ENCODE data around the gene C10orf95. TPM values are rescaled to one million over a fixed set of nuclear protein-coding genes. Genes with fewer than 3 reads are reported as not detected.
A peak's percentile ranks its signal among the peaks of the same experiment; 100 is the strongest.
"Not testable (repeated sequence)": the region's sequence is repeated elsewhere in the genome, so short reads cannot be mapped to it uniquely, and the experiment has no call there.

Gene C10orf95, protein sequence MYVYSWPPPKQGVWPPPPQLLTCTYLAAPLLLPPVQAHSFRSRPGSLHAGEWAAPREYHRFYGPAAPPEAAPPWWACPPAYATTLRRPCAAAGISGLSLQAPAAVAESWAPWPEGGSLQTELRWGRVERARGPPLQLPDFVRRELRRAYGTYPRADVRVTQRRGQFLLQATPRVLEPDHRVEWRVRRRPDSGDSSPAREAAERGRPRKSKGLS
- total RNA-seq = 1 to 10 TPM in 1 of 4 donors, under 1 TPM in 1, not detected in 2; 0.85 to 2.8 TPM

- peak within 1 kb of the TSS; percentile 71 to 95 (median 82) for H3K4me3 ChIP-seq
- H3K9me3 ChIP-seq = no peaks in the 10 kb centered on the region
- H3K27ac ChIP-seq = peak within 1 kb of the TSS; percentile 83 to 87 (median 85)
- H3K4me1 ChIP-seq = peaks cover 0 to 6% (median 0%) of the 10 kb centered on the region in 4 donors
- H3K36me3 ChIP-seq = no peaks in the 10 kb centered on the region
- H3K27me3 ChIP-seq = no peaks in the 10 kb centered on the region
- TF ChIP-seq POLR2A (IDR thresholded peaks at IDR 0.05) = no peak
- TF ChIP-seq, protein P1, sequence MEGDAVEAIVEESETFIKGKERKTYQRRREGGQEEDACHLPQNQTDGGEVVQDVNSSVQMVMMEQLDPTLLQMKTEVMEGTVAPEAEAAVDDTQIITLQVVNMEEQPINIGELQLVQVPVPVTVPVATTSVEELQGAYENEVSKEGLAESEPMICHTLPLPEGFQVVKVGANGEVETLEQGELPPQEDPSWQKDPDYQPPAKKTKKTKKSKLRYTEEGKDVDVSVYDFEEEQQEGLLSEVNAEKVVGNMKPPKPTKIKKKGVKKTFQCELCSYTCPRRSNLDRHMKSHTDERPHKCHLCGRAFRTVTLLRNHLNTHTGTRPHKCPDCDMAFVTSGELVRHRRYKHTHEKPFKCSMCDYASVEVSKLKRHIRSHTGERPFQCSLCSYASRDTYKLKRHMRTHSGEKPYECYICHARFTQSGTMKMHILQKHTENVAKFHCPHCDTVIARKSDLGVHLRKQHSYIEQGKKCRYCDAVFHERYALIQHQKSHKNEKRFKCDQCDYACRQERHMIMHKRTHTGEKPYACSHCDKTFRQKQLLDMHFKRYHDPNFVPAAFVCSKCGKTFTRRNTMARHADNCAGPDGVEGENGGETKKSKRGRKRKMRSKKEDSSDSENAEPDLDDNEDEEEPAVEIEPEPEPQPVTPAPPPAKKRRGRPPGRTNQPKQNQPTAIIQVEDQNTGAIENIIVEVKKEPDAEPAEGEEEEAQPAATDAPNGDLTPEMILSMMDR (IDR thresholded peaks at IDR 0.05) = no peak
- DNase-seq = peak in 2 of 3 donors; percentile 64 to 67
Observed at GRCh38 chr10:102451105-102451969, at the start of gene C10orf95. TSS of gene C10orf95 (minus strand) at chr10:102451543. CDS start at chr10:102451093, 450 bp downstream.

- DNase-seq, H3K27me3 ChIP-seq, H3K36me3 ChIP-seq, H3K27ac ChIP-seq, H3K9me3 ChIP-seq, H3K4me3 ChIP-seq: not testable (repeated sequence)
- H3K4me1 ChIP-seq = peaks cover 0 to 25% (median 9%) of the 10 kb centered on the region in 4 donors
Observed at GRCh38 chr10:102500686-102501085, 49.3 kb upstream of the C10orf95 start.

DNA sequence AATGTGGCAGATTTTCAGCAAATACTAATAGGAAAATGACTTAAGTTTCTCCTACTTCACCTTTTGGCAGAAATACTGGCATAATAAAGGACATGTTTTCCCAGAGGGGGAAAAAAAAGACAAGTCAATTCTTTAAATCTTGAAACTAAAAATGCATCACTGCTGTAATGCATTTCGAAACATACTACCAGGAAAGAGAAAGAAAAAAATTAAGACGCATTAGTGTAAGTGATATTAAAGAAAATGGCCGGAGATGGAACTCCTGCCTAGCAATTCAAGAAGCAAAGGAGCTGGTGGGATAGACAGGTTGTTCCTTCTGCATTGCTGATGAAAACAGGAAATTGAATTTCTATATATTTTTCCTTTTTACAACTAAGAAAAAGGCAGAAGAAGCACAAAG, 48.0 kb upstream of the C10orf95 start:
- TF ChIP-seq POLR2A (IDR thresholded peaks at IDR 0.05) = no peak
- TF ChIP-seq, protein P1 (IDR thresholded peaks at IDR 0.05) = no peak
- DNase-seq = no peak
- no peak overlapping the region for H3K4me3 ChIP-seq
- H3K36me3 ChIP-seq = no peaks in the 10 kb centered on the region
- no peaks in the 10 kb centered on the region for H3K9me3 ChIP-seq
- H3K27me3 ChIP-seq = no peaks in the 10 kb centered on the region
- peaks cover 0 to 18% (median 4%) of the 10 kb centered on the region in 4 donors for H3K4me1 ChIP-seq
- H3K27ac ChIP-seq = no peak overlapping the region

DNA sequence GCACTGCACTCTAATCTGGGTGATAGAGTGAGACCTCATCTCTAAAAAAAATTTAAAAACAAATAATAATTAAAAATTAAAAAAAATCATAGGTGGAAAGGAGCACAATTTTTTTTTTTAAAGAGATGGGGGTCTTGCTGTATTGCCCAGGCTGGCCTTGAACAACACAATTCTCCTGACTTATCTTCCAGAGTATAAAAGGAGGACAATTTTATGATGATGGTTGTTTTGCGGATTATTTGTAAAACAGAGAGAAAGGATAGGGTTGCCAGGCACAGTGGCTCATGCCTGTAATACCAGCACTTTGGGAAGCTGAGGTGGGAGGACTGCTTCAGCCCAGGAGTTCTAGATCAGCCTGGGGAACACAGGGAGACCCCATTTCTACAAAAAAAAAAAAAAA, 46.2 kb upstream of the C10orf95 start:
- H3K27me3 ChIP-seq = no peaks in the 10 kb centered on the region
- TF ChIP-seq, protein P1 (IDR thresholded peaks at IDR 0.05) = no peak
- no peak for TF ChIP-seq POLR2A (IDR thresholded peaks at IDR 0.05)
- no peak overlapping the region for H3K4me3 ChIP-seq
- H3K27ac ChIP-seq = no peak overlapping the region
- no peaks in the 10 kb centered on the region for H3K9me3 ChIP-seq
- no peaks in the 10 kb centered on the region for H3K36me3 ChIP-seq
- DNase-seq = no peak
- peaks cover 0 to 20% (median 2%) of the 10 kb centered on the region in 4 donors for H3K4me1 ChIP-seq

DNA sequence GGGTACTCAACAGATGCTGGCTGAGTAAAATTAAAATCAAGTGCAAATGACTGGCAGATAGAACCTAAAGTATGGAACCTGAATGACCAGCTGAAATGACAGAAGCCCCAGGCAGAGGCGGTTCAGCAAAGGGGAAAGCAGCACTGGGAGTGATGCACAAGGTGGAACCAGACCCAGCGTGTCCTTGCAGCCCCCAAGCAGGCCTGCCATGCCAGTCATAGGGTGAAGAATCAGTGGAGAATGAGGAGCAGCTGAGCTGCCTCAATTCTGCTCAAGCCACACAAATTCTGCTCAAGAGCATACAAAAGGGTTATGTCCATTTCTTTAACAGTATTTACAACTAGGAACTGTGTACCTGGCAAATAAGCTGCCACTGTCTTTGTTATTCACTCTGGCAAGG, 42.4 kb upstream of the C10orf95 start:
- Histone ChIP-seq H3K27me3 (no peaks in the 10 kb centered on the region), H3K9me3 (no peaks in the 10 kb centered on the region), H3K27ac (no peak overlapping the region), H3K4me3 (no peak overlapping the region), H3K4me1 (peaks cover 0 to 9% (median 0%) of the 10 kb centered on the region in 4 donors), H3K36me3 (peaks cover 0 to 20% (median 0%) of the 10 kb centered on the region in 3 donors)
- DNase-seq = no peak
- TF ChIP-seq, protein P1 (IDR thresholded peaks at IDR 0.05) = no peak
- TF ChIP-seq POLR2A (IDR thresholded peaks at IDR 0.05) = no peak

DNA sequence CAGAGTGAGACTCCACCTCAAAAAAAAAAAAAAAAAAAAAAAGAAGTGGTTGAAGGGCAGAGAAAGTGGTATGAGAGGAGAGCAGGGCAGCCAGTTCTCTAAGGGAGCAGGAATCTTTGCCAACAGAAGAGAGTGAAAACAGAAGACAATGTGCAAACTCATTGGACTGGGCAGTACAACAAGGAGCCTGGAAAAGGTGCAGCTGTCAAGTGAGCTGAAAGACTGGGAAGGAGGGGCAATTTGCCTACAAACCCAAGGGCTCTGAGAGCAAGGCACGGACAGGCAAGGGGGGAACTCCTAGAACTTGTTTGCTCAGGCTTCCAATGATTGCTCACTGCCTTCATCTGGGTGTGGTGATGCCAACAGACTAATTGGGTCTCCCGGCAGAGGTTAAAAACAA, 41.6 kb upstream of the C10orf95 start:
- DNase-seq = no peak
- H3K4me1 ChIP-seq = peaks cover 0 to 9% (median 0%) of the 10 kb centered on the region in 4 donors

More for the DNA sequence above, 41.6 kb upstream of the C10orf95 start:
- no peak overlapping the region for H3K4me3 ChIP-seq
- peaks cover 0 to 28% (median 3%) of the 10 kb centered on the region in 3 donors for H3K36me3 ChIP-seq
- TF ChIP-seq, protein P1 (IDR thresholded peaks at IDR 0.05) = no peak
- no peak for TF ChIP-seq POLR2A (IDR thresholded peaks at IDR 0.05)
- no peaks in the 10 kb centered on the region for H3K27me3 ChIP-seq
- H3K27ac ChIP-seq = no peak overlapping the region
- H3K9me3 ChIP-seq = no peaks in the 10 kb centered on the region
